Adrenal gland (tissue), 5 donors: ENCODE measurements around the gene TUBA3D.

Source experiments
- CTCF ChIP-seq, 6 experiments: fragments of 450-650 bp in 4 of 6; fragments of 200-600 bp in 2 of 6; sonication (generic) in 1 of 6; IDR thresholded peaks; 1 replicate in 5 of 6; 2 replicates in 1 of 6; pipeline versions ENCODE4 v1.5.1 to v1.8.0; 2016 to 2021; ENCODE audit warnings: antibody characterized with exemption in 6 of 6, mild to moderate bottlenecking in 2 of 6, moderate library complexity in 1 of 6
- POLR2A ChIP-seq, 2 donors: fragments of 450-650 bp; IDR thresholded peaks; one replicate each; pipeline ENCODE4 v1.6.1; 2017; ENCODE audit warnings: antibody characterized with exemption in 2 of 2, mild to moderate bottlenecking in 2 of 2, moderate library complexity in 1 of 2
- donor health status: DM: no; HTN: no; CAD: no.

DNA sequence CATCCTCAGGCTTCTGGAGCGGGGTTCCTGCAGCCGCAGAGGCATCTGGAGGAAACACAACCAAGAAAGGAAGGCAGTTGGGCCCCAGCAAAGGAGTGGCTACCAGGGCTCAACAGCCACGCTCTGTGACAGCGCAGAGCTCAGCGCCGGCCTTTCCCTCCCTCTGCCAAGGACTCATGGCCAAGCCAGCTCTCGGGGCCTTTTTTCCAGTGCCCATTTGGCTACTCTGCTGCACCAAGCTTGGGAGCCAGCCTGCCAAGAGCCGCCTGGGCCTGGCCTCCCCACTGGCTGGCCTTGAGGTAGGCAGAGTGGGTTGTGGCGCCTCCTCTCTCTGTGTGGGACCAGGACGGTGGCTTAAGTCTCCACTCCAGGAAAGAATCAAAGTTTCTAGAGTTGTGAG is 44.6 kb downstream of the TUBA3D start:
- TF ChIP-seq POLR2A (IDR thresholded peaks at IDR 0.05), result no peak
- TF ChIP-seq CTCF (IDR thresholded peaks at IDR 0.05), result no peak
